OCI-LY1 (cell line): ENCODE data around the gene SLC12A5.
"Not testable (repeated sequence)": the region's sequence is repeated elsewhere in the genome, so short reads cannot be mapped to it uniquely, and the experiment has no call there.

Source experiments
- EZH2 ChIP-seq: fragments of 200-600 bp; sonication (generic), shearing (Covaris generic); IDR thresholded peaks from 2 replicates; pipeline ENCODE4 v1.8.0; 2017; ENCODE audit warnings: borderline replicate concordance, mixed run types, mild to moderate bottlenecking, antibody characterized with exemption, low read length, moderate library complexity, mixed read lengths
- TF ChIP-seq, protein P1 (sequence below): fragments of 200-600 bp; sonication (generic), shearing (Covaris generic); IDR thresholded peaks from 2 replicates; pipeline ENCODE4 v1.5.1; 2017; ENCODE audit warnings: mild to moderate bottlenecking, antibody characterized with exemption, low read length, moderate library complexity, mixed read lengths

DNA sequence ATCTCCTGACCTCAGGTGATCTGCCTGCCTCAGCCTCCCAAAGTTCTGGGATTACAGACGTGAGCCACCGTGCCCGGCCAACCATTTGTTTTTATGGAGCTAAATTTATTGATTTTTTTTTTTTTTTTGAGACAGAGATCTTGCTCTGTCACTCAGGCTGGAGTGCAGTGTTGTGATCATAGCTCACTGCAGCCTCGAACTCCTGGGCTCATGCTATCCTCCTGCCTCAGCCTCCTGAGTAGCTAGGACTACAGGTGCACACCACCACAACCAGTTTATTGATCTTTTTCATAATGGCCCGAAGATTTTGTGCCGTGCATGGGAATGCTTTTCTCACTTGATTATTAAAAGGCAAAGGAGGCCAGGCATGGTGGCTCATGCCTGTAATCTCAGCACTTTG, 40.2 kb upstream of the SLC12A5 start:
- TF ChIP-seq, protein P1, sequence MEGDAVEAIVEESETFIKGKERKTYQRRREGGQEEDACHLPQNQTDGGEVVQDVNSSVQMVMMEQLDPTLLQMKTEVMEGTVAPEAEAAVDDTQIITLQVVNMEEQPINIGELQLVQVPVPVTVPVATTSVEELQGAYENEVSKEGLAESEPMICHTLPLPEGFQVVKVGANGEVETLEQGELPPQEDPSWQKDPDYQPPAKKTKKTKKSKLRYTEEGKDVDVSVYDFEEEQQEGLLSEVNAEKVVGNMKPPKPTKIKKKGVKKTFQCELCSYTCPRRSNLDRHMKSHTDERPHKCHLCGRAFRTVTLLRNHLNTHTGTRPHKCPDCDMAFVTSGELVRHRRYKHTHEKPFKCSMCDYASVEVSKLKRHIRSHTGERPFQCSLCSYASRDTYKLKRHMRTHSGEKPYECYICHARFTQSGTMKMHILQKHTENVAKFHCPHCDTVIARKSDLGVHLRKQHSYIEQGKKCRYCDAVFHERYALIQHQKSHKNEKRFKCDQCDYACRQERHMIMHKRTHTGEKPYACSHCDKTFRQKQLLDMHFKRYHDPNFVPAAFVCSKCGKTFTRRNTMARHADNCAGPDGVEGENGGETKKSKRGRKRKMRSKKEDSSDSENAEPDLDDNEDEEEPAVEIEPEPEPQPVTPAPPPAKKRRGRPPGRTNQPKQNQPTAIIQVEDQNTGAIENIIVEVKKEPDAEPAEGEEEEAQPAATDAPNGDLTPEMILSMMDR, result not testable (repeated sequence)
- not testable (repeated sequence) for TF ChIP-seq EZH2
